ENCODE measurements around the gene SKI. TPM values are rescaled to one million over a fixed set of nuclear protein-coding genes. Genes with fewer than 3 reads are reported as not detected.

The SKI gene
- total RNA-seq, 1 experiment from 2014 or later, result 38.2 TPM

GRCh38 chr1:2353551-2354438 lies 125.7 kb downstream of the SKI start:
- Histone ChIP-seq H3K9me3 (no peaks in the 10 kb centered on the region), H3K27me3 (replicated peaks; ENCODE audit: control insufficient read depth, insufficient read depth, low read length) (no peaks in the 10 kb centered on the region), H3K4me3 (ENCODE audit: low read depth, low read length) (no peak overlapping the region), H3K36me3 (ENCODE audit: control insufficient read depth, insufficient read depth, low read length) (no peaks in the 10 kb centered on the region), H3K4me1 (no peaks in the 10 kb centered on the region)
- ChIA-PET POLR2A (no interaction called here), CTCF (no interaction called here)
- Mint-ChIP-seq H3K4me3 (ENCODE audit: unreplicated experiment) (no peak overlapping the region), H3K36me3 (ENCODE audit: insufficient read depth, unreplicated experiment) (no peaks in the 10 kb centered on the region), H3K27ac (ENCODE audit: unreplicated experiment) (no peak overlapping the region), H3K27me3 (ENCODE audit: insufficient read depth, unreplicated experiment) (peaks cover 2% of the 10 kb centered on the region), H3K4me1 (ENCODE audit: low read depth, unreplicated experiment) (no peaks in the 10 kb centered on the region), H3K9me3 (ENCODE audit: unreplicated experiment) (no peaks in the 10 kb centered on the region)
- BruUV-seq (replicated peaks), result no TSS peak
- no peak for DNase-seq
- intact Hi-C loops (cut with micrococcal nuclease; ENCODE audit: unreplicated experiment), result no loop called here
- no peak for TF ChIP-seq CTCF (IDR thresholded peaks at IDR 0.05; ENCODE audit: insufficient read depth in 1 of 2, low read depth in 1 of 2, low read length in 1 of 2, severe bottlenecking in 1 of 2, unreplicated experiment in 1 of 2)

GRCh38 chr1:2354511-2355372 lies 126.6 kb downstream of the SKI start:
- H3K27ac Mint-ChIP-seq (ENCODE audit: unreplicated experiment), result no peak overlapping the region
- H3K4me1 Mint-ChIP-seq (ENCODE audit: low read depth, unreplicated experiment), result no peaks in the 10 kb centered on the region
- no peak overlapping the region for H3K4me3 Mint-ChIP-seq (ENCODE audit: unreplicated experiment)
- intact Hi-C loops (cut with micrococcal nuclease; ENCODE audit: unreplicated experiment), result no loop called here
- POLR2A ChIA-PET, result no interaction called here
- no TSS peak for BruUV-seq (replicated peaks)
- no peaks in the 10 kb centered on the region for H3K4me1 ChIP-seq
- no peak for TF ChIP-seq CTCF (IDR thresholded peaks at IDR 0.05; ENCODE audit: insufficient read depth in 1 of 2, low read depth in 1 of 2, low read length in 1 of 2, severe bottlenecking in 1 of 2, unreplicated experiment in 1 of 2)
- H3K36me3 ChIP-seq (ENCODE audit: control insufficient read depth, insufficient read depth, low read length), result no peaks in the 10 kb centered on the region
- peaks cover 2% of the 10 kb centered on the region for H3K27me3 Mint-ChIP-seq (ENCODE audit: insufficient read depth, unreplicated experiment)
- CTCF ChIA-PET, result no interaction called here
- no peaks in the 10 kb centered on the region for H3K27me3 ChIP-seq (replicated peaks; ENCODE audit: control insufficient read depth, insufficient read depth, low read length)
- H3K9me3 ChIP-seq, result no peaks in the 10 kb centered on the region
- DNase-seq, result no peak
- H3K36me3 Mint-ChIP-seq (ENCODE audit: insufficient read depth, unreplicated experiment), result no peaks in the 10 kb centered on the region
- H3K4me3 ChIP-seq (ENCODE audit: low read depth, low read length), result no peak overlapping the region
- no peaks in the 10 kb centered on the region for H3K9me3 Mint-ChIP-seq (ENCODE audit: unreplicated experiment)

- DNase-seq, result no peak
- H3K4me3 Mint-ChIP-seq (ENCODE audit: unreplicated experiment), result no peak overlapping the region
- H3K4me3 ChIP-seq (ENCODE audit: low read depth, low read length), result no peak overlapping the region
- H3K9me3 ChIP-seq, result no peaks in the 10 kb centered on the region
- no peaks in the 10 kb centered on the region for H3K36me3 ChIP-seq (ENCODE audit: control insufficient read depth, insufficient read depth, low read length)
- H3K4me1 ChIP-seq, result no peaks in the 10 kb centered on the region
- no peaks in the 10 kb centered on the region for H3K4me1 Mint-ChIP-seq (ENCODE audit: low read depth, unreplicated experiment)
- H3K27me3 Mint-ChIP-seq (ENCODE audit: insufficient read depth, unreplicated experiment), result peaks cover 2% of the 10 kb centered on the region
- no peak overlapping the region for H3K27ac Mint-ChIP-seq (ENCODE audit: unreplicated experiment)
- BruUV-seq (replicated peaks), result no TSS peak
- POLR2A ChIA-PET, result no interaction called here
- H3K27me3 ChIP-seq (replicated peaks; ENCODE audit: control insufficient read depth, insufficient read depth, low read length), result no peaks in the 10 kb centered on the region
- H3K9me3 Mint-ChIP-seq (ENCODE audit: unreplicated experiment), result no peaks in the 10 kb centered on the region
- intact Hi-C loops (cut with micrococcal nuclease; ENCODE audit: unreplicated experiment), result no loop called here
- H3K36me3 Mint-ChIP-seq (ENCODE audit: insufficient read depth, unreplicated experiment), result no peaks in the 10 kb centered on the region
- TF ChIP-seq CTCF (IDR thresholded peaks at IDR 0.05; ENCODE audit: insufficient read depth in 1 of 2, low read depth in 1 of 2, low read length in 1 of 2, severe bottlenecking in 1 of 2, unreplicated experiment in 1 of 2), result no peak
- CTCF ChIA-PET, result no interaction called here
Measured at GRCh38 chr1:2355373-2356261, 127.5 kb downstream of the SKI start.
